ENCODE data around the gene PMS1.
"Not testable (repeated sequence)": the region's sequence is repeated elsewhere in the genome, so short reads cannot be mapped to it uniquely, and the experiment has no call there.

PMS1 gene

DNA sequence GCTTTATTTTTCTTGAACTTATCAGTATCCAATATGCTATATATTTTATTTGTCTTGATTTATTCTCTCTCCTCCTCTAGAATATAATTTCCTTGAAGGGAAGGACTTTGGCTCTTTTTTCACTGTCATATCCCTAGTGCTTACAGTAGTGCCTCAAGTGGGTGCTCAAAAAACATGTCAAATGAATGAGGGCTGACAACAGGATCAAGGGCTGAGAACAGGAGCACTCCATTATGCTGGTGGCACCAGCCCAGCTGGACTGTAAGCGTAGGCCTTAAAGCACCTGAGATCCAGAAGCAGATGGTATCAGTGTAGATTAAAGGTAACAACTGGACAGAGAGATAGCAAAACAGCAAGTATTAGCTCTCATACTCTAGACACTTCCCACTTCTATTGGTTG, 46.3 kb downstream of the PMS1 start:
- TF ChIP-seq EZH2phosphoT487 (conservative IDR thresholded peaks at IDR 0.05; ENCODE audit: low read length), result no peak
- TF ChIP-seq, protein P1, sequence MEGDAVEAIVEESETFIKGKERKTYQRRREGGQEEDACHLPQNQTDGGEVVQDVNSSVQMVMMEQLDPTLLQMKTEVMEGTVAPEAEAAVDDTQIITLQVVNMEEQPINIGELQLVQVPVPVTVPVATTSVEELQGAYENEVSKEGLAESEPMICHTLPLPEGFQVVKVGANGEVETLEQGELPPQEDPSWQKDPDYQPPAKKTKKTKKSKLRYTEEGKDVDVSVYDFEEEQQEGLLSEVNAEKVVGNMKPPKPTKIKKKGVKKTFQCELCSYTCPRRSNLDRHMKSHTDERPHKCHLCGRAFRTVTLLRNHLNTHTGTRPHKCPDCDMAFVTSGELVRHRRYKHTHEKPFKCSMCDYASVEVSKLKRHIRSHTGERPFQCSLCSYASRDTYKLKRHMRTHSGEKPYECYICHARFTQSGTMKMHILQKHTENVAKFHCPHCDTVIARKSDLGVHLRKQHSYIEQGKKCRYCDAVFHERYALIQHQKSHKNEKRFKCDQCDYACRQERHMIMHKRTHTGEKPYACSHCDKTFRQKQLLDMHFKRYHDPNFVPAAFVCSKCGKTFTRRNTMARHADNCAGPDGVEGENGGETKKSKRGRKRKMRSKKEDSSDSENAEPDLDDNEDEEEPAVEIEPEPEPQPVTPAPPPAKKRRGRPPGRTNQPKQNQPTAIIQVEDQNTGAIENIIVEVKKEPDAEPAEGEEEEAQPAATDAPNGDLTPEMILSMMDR (IDR thresholded peaks at IDR 0.05; ENCODE audit: insufficient read depth, low read length, poor library complexity, severe bottlenecking), result no peak
- H2AFZ ChIP-seq (ENCODE audit: low read depth, low read length, severe bottlenecking), result no peak overlapping the region
- H3K36me3 ChIP-seq (ENCODE audit: low read length), result peaks cover 12% of the 10 kb centered on the region; the same call in 1 of the 2 replicates
- 0 out of 2 replicates have a peak, but pooled peaks cover 3% of the 10 kb centered on the region for H3F3A ChIP-seq (ENCODE audit: insufficient read depth)
- no peak overlapping the region for H3K4me2 ChIP-seq (ENCODE audit: low read depth, low read length, poor library complexity, severe bottlenecking)
- H3K79me2 ChIP-seq (ENCODE audit: insufficient read depth, low read length), result peaks cover 16% of the 10 kb centered on the region
- H3K9ac ChIP-seq (ENCODE audit: low read length), result no peak overlapping the region
- H3K27ac ChIP-seq (ENCODE audit: low read depth, low read length), result no peak overlapping the region
- no peak overlapping the region for H3K4me3 ChIP-seq (ENCODE audit: insufficient read depth, low read length, poor library complexity, severe bottlenecking)
- no peaks in the 10 kb centered on the region for H3K9me3 ChIP-seq (ENCODE audit: insufficient read depth, low read length)
- no peaks in the 10 kb centered on the region; the same call in 1 of the 2 replicates for H4K20me1 ChIP-seq (ENCODE audit: low read depth, low read length)
- H3K27me3 ChIP-seq (ENCODE audit: low read length), result no peaks in the 10 kb centered on the region
- no peaks in the 10 kb centered on the region for H3K9me2 ChIP-seq (replicated peaks; ENCODE audit: insufficient read depth, low read length)

DNA sequence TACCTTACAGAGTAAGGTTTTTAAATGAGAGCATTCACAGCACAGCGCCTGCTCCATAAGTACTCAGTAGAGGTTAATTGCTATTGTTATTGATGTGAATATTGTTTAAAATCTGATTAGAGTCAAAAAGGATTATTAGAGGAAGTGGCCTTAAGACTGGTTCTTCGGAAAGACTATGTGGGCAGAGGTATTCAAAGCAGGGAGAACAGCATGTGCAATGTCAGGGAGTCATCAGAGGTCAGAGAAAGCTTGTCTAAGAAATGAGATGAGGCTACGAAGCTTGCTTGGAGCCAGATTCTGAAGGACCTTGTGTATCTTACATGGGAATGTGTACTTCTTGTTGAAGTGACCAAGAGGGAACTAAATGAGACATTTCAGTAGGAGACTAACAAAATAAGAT, 49.8 kb downstream of the PMS1 start:
- no peak for TF ChIP-seq EZH2phosphoT487 (conservative IDR thresholded peaks at IDR 0.05; ENCODE audit: low read length)
- TF ChIP-seq, protein P1 (IDR thresholded peaks at IDR 0.05; ENCODE audit: insufficient read depth, low read length, poor library complexity, severe bottlenecking), result no peak
- no peaks in the 10 kb centered on the region for H3F3A ChIP-seq (ENCODE audit: insufficient read depth)

DNA sequence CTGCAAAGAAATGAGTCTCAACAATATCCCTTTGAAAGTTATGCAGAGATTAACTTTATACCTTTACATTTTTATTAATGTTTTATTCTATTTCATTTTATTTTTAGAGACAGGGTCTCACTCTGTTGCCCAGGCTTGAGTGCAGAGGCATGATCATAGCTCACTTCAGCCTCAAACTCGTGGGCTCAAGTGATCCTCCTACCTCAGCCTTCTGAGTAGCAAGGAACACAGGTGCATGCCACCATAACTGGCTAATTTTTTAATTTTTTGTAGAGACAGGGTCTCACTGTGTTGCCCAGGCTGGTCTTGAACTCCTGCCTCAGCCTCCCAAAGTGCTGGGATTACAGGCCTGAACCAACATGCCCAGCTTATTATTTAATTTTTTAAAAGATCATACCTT, 50.4 kb downstream of the PMS1 start:
- not testable (repeated sequence) for H3K27me3 ChIP-seq (ENCODE audit: low read length); H2AFZ ChIP-seq (ENCODE audit: low read depth, low read length, severe bottlenecking); H3K9ac ChIP-seq (ENCODE audit: low read length); H3K27ac ChIP-seq (ENCODE audit: low read depth, low read length); H3K4me2 ChIP-seq (ENCODE audit: low read depth, low read length, poor library complexity, severe bottlenecking); H3K79me2 ChIP-seq (ENCODE audit: insufficient read depth, low read length); H3K36me3 ChIP-seq (ENCODE audit: low read length); H4K20me1 ChIP-seq (ENCODE audit: low read depth, low read length); H3K9me3 ChIP-seq (ENCODE audit: insufficient read depth, low read length); H3F3A ChIP-seq (ENCODE audit: insufficient read depth); H3K9me2 ChIP-seq (replicated peaks; ENCODE audit: insufficient read depth, low read length); H3K4me3 ChIP-seq (ENCODE audit: insufficient read depth, low read length, poor library complexity, severe bottlenecking)

More for the DNA sequence above, 49.8 kb downstream of the PMS1 start:
- Histone ChIP-seq H2AFZ (ENCODE audit: low read depth, low read length, severe bottlenecking) (no peak overlapping the region), H3K27me3 (ENCODE audit: low read length) (no peaks in the 10 kb centered on the region), H3K9me2 (replicated peaks; ENCODE audit: insufficient read depth, low read length) (no peaks in the 10 kb centered on the region), H3K9me3 (ENCODE audit: insufficient read depth, low read length) (no peaks in the 10 kb centered on the region), H3K27ac (ENCODE audit: low read depth, low read length) (no peak overlapping the region), H3K36me3 (ENCODE audit: low read length) (peaks cover 3% of the 10 kb centered on the region), H3K4me2 (ENCODE audit: low read depth, low read length, poor library complexity, severe bottlenecking) (no peak overlapping the region), H3K79me2 (ENCODE audit: insufficient read depth, low read length) (peaks cover 9% of the 10 kb centered on the region), H4K20me1 (ENCODE audit: low read depth, low read length) (no peaks in the 10 kb centered on the region), H3K4me3 (ENCODE audit: insufficient read depth, low read length, poor library complexity, severe bottlenecking) (no peak overlapping the region), H3K9ac (ENCODE audit: low read length) (no peak overlapping the region)

DNA sequence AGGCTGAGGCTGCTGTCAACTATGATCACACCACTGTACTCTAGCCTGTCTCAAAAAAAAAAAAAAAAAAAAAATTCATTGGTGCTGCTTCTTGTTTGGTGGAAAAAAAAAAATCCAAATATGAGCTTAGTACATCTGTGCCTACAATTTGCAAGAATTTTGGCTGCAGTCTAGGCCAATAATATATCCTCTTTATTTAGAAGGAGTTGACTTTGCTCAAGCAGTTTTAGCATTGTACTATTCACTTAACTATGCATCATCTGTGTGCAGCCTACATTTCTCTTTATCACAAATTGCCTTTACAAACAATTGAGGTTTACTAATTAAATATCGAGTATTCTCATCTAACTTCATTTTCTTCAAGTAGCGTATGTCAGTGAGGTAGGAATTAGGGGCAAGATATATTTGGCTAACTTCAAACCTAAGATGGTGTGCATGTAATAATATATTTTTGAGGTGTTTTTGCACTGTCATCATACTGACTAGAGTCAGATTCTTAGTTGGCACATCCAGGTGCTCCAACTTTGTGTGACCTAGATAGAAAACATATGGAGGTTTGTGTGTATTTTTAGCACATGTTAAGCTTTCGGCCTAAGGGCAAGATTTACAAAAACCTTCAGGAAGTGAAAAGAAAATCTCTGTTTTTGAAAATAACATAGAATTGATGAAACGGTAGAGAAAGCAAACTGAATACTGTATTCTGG, 51.8 kb downstream of the PMS1 start:
- H3F3A ChIP-seq (ENCODE audit: insufficient read depth), result no peaks in the 10 kb centered on the region
- H3K4me2 ChIP-seq (ENCODE audit: low read depth, low read length, poor library complexity, severe bottlenecking), result no peak overlapping the region
- peaks cover 3% of the 10 kb centered on the region for H3K36me3 ChIP-seq (ENCODE audit: low read length)
- H4K20me1 ChIP-seq (ENCODE audit: low read depth, low read length), result no peaks in the 10 kb centered on the region
- H3K9ac ChIP-seq (ENCODE audit: low read length), result no peak overlapping the region
- no peaks in the 10 kb centered on the region for H3K9me3 ChIP-seq (ENCODE audit: insufficient read depth, low read length)
- no peaks in the 10 kb centered on the region for H3K9me2 ChIP-seq (replicated peaks; ENCODE audit: insufficient read depth, low read length)
- no peak for TF ChIP-seq EZH2phosphoT487 (conservative IDR thresholded peaks at IDR 0.05; ENCODE audit: low read length)
- TF ChIP-seq, protein P1 (IDR thresholded peaks at IDR 0.05; ENCODE audit: insufficient read depth, low read length, poor library complexity, severe bottlenecking), result no peak
- no peak overlapping the region for H2AFZ ChIP-seq (ENCODE audit: low read depth, low read length, severe bottlenecking)
- peaks cover 12% of the 10 kb centered on the region for H3K79me2 ChIP-seq (ENCODE audit: insufficient read depth, low read length)
- H3K4me3 ChIP-seq (ENCODE audit: insufficient read depth, low read length, poor library complexity, severe bottlenecking), result no peak overlapping the region
- no peaks in the 10 kb centered on the region for H3K27me3 ChIP-seq (ENCODE audit: low read length)
- no peak overlapping the region for H3K27ac ChIP-seq (ENCODE audit: low read depth, low read length)
